A549 (cell line): ENCODE results near the gene PTPRE. TPM values are rescaled to one million over a fixed set of nuclear protein-coding genes. Genes with fewer than 3 reads are reported as not detected.
A peak's percentile ranks its signal among the peaks of the same experiment; 100 is the strongest.

ENCODE experiments used
- ATAC-seq, 2 experiments: fragments of 200-7000 bp in 1 of 2; fragments of >200 bp in 1 of 2; cut with Nextera tagmentation in 1 of 2; cut with Tn5 transposase in 1 of 2; 3 replicates each; pipeline versions ENCODE4 v1.8.0 to v1.9.1; 2018 to 2020; ENCODE audit warnings: mild to moderate bottlenecking in 1 of 2, moderate library complexity in 1 of 2
- CTCF ChIA-PET: fragments of 300-600 bp; sonication (Branson Sonifier 250); formaldehyde crosslinking; extraction: SDS; loops from one replicate; lab custom pipeline; 2021; ENCODE audit warnings: antibody characterized with exemption, inconsistent platforms; lab: Yijun Ruan, JAX
- POLR2A ChIA-PET: fragments of 350-600 bp; formaldehyde crosslinking; extraction: SDS; loops from one replicate; lab custom pipeline; 2021; ENCODE audit warnings: antibody characterized with exemption, inconsistent platforms; lab: Yijun Ruan, JAX
- DNase-seq, 2 experiments: peaks; one replicate each; pipeline versions ENCODE4 v3.0.0 to v3.0.0-alpha.2; 2011 to 2016; ENCODE audit warnings: low read depth in 1 of 2, low spot score in 1 of 2
- FAIRE-seq: peaks from 2 replicates; lab custom pipeline; 2011; peaks lifted over from hg19 to GRCh38; lab: Jason Lieb, UNC
- H3K27ac ChIP-seq, 2 experiments: fragments of >200 bp; sonication (Bioruptor Twin); formaldehyde crosslinking; 3 replicates each; pipeline ENCODE4 v1.5.1; 2016 to 2017
- H3K4me1 ChIP-seq: fragments of >200 bp; sonication (Bioruptor Twin); formaldehyde crosslinking; 3 replicates; pipeline ENCODE4 v1.6.1; 2016
- H3K4me2 ChIP-seq: fragments of >200 bp; sonication (Bioruptor Twin); formaldehyde crosslinking; 3 replicates; pipeline ENCODE4 v1.6.1; 2016
- H3K4me3 ChIP-seq: fragments of >200 bp; sonication (Bioruptor Twin); formaldehyde crosslinking; 3 replicates; pipeline ENCODE4 v1.5.1; 2016
- H3K9me3 ChIP-seq: fragments of >200 bp; sonication (Bioruptor Twin); formaldehyde crosslinking; 3 replicates; pipeline ENCODE4 v1.6.1; 2016
- CBX2 ChIP-seq: fragments of 200-600 bp; sonication (generic); IDR thresholded peaks from 2 replicates; pipeline ENCODE4 v1.6.1; 2016; ENCODE audit warnings: low read depth, mild to moderate bottlenecking, borderline replicate concordance
- CBX8 ChIP-seq: fragments of 200-600 bp; sonication (generic); IDR thresholded peaks from 2 replicates; pipeline ENCODE4 v1.6.1; 2016
- EHF ChIP-seq: fragments of 250-450 bp; sonication (Bioruptor Pico); IDR thresholded peaks from 2 replicates; pipeline ENCODE4 v1.5.0; 2020; ENCODE audit warnings: mild to moderate bottlenecking
- FOXS1 ChIP-seq: fragments of 250-450 bp; sonication (Bioruptor Pico); IDR thresholded peaks from 2 replicates; pipeline ENCODE4 v1.5.0; 2020; ENCODE audit warnings: mild to moderate bottlenecking, moderate library complexity
- JUN ChIP-seq, 2 experiments: fragments of >200 bp; sonication (Bioruptor Twin); formaldehyde crosslinking; IDR thresholded peaks; 2 replicates in 1 of 2; 3 replicates in 1 of 2; pipeline ENCODE4 v1.6.1; 2016 to 2017
- MAFK ChIP-seq: fragments of 450-650 bp; IDR thresholded peaks from 2 replicates; pipeline ENCODE4 v1.6.1; 2014; ENCODE audit not compliant: partially characterized antibody
- MYC ChIP-seq: IDR thresholded peaks from 2 replicates; pipeline ENCODE4 v1.6.1; 2012; ENCODE audit warnings: mild to moderate bottlenecking, inconsistent platforms, low read length, improper control_type of control experiment, borderline replicate concordance
- PHF8 ChIP-seq: fragments of 200-600 bp; sonication (generic); IDR thresholded peaks from 2 replicates; pipeline ENCODE4 v1.6.1; 2016; ENCODE audit warnings: low read depth, mild to moderate bottlenecking, antibody characterized with exemption, moderate library complexity, borderline replicate concordance
- RCOR1 ChIP-seq: fragments of 150-350 bp; IDR thresholded peaks from 2 replicates; pipeline ENCODE4 v1.6.1; 2014; ENCODE audit warnings: antibody characterized with exemption, low read length, low read depth
- TFCP2L1 ChIP-seq: fragments of 250-450 bp; sonication (Bioruptor Pico); IDR thresholded peaks from 2 replicates; pipeline ENCODE4 v1.5.0; 2021; ENCODE audit warnings: mild to moderate bottlenecking
- WGBS: methylation state at CpG from one replicate; pipeline ENCODE4 v1.1.6; 2017; ENCODE audit errors: missing lambda C conversion rate; 5-methylcytosine and 5-hydroxymethylcytosine counted together
- polyA plus RNA-seq, 4 experiments: library from polyadenylated mRNA; depleted of rRNA in 3 of 4; stranded (reverse); fragments of >200 nt; fragmentation: RNase III in 1 of 4; extraction: RNeasy Plus Mini Kit Qiagen cat#74134 plus additional on column Dnase treatment in 1 of 4; gene quantifications; 2 replicates in 3 of 4; 3 replicates in 1 of 4; pipeline ENCODE4 v1.2.3, GENCODE V29; 2011 to 2017
- TF ChIP-seq, protein P1 (sequence below): fragments of 250-450 bp; sonication (Bioruptor Pico); IDR thresholded peaks from 2 replicates; pipeline ENCODE4 v1.5.0; 2021; ENCODE audit warnings: mild to moderate bottlenecking, moderate library complexity, borderline replicate concordance
- TF ChIP-seq, protein P2 (sequence below): IDR thresholded peaks from 2 replicates; pipeline ENCODE4 v1.6.1; 2012
- TF ChIP-seq, protein P3 (sequence below): IDR thresholded peaks from 2 replicates; pipeline ENCODE4 v1.6.1; 2012; ENCODE audit warnings: low read depth, borderline replicate concordance
- TF ChIP-seq, protein P4 (sequence below): fragments of >200 bp; sonication (Bioruptor Twin); formaldehyde crosslinking; IDR thresholded peaks from 2 replicates; pipeline ENCODE4 v1.6.1; 2016
- TF ChIP-seq, protein P5 (sequence below): fragments of >200 bp; sonication (Bioruptor Twin); formaldehyde crosslinking; IDR thresholded peaks from 3 replicates; pipeline ENCODE4 v1.6.1; 2016
- TF ChIP-seq, protein P6 (sequence below): fragments of 200-600 bp; sonication (generic); IDR thresholded peaks from 2 replicates; pipeline ENCODE4 v1.6.1; 2016; ENCODE audit warnings: antibody characterized with exemption, mild to moderate bottlenecking, moderate library complexity
- TF ChIP-seq, protein P7 (sequence below): fragments of 450-650 bp; IDR thresholded peaks from 2 replicates; pipeline ENCODE4 v1.6.1; 2014; ENCODE audit warnings: antibody characterized with exemption
- TF ChIP-seq, protein P8 (sequence below): fragments of 250-450 bp; sonication (Bioruptor Pico); IDR thresholded peaks from 2 replicates; pipeline ENCODE4 v1.5.0; 2020; ENCODE audit warnings: low read depth, mild to moderate bottlenecking, moderate library complexity

Gene PTPRE
- polyA plus RNA-seq, 2 of the 4 experiments (the other 2 are of a cell fraction): 0.31 to 1.5 TPM

DNA sequence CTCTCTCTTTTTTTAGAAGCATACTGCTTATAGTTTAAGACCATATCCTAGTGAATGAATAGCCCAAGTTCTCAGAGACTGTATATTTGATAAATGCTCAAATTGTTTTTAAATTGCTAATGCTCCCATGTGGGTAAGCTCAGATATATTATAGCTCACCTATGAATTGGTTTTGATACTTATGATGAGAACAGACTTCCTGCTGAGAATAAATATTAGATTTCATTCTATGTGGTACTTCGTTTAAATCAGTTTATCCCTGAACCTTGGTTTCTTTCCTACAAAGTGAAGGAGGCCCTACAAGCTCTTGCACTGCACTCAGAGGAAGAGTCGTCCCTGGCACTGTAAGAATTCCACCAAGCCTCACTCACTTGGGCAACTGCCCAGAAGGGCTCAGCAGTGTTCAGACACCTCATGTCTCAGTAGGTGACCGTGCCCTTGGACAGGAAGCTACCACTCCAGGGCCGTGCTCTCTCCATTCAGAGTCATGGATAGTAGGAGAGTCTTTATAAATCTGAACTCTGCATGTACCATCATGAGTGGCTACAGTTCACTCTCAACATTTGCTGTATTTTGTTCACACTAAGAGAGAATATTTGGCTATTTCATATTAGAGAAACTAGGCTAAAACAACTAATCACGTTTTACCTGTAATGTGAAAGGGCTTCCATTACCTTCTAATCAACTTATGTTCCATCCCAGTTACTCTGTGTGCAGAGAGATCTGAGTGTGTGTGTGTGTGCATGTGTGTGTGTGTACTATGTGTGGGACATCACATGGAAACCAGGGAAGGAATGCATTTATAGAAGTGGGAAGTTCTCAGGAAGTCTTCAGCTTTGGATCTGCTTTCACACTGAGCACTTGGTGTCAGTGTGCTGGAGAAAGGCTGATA is 93.8 kb downstream of the PTPRE start:
- Histone ChIP-seq H3K4me2 (no peak overlapping the region), H3K9me3 (no peaks in the 10 kb centered on the region), H3K4me3 (no peak overlapping the region), H3K27ac (no peak overlapping the region), H3K4me1 (no peaks in the 10 kb centered on the region)
- 19% methylated on average over 5 of the region's 5 CpGs for WGBS
- no peak for FAIRE-seq
- no peak for TF ChIP-seq MAFK
- DNase-seq: no peak
- ChIA-PET POLR2A (no interaction called here), CTCF (interaction anchor here (0.9 to 5.1 kb wide), 5 partner anchors 9 to 94 kb away, joined by 3 to 25 read pairs (median 5); partner anchors contain the start of gene PTPRE)
- peak; percentile 27 to 57; a peak in 3 of 6 replicates for ATAC-seq

DNA sequence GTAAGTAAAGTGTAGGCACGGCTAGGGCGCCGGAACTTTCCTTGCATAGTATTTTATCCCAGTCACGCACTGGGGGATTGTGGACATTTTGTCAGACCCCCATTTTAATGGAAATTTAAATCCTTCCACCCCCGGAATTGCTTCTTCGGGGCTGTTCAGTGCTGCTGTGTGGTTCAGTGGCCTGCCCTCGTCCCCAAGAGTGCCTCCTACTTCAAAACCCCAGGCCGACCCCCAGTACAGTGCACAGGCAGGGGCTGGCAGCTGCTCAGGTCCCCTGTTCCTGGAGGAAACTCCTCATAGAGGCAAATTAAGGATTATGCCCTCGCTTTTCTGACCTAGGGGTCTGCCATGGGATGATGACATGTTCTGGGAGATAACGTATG is 94.5 kb downstream of the PTPRE start:
- H3K4me2 ChIP-seq: no peak overlapping the region
- no peaks in the 10 kb centered on the region for H3K4me1 ChIP-seq
- ChIA-PET CTCF (interaction anchor here (1.6 to 5.1 kb wide), 3 partner anchors 9 to 95 kb away, joined by 5 to 25 read pairs (median 21); partner anchors contain the start of gene PTPRE), POLR2A (no interaction called here)
- no peak overlapping the region for H3K27ac ChIP-seq
- no peak for TF ChIP-seq MYC
- TF ChIP-seq, protein P1, sequence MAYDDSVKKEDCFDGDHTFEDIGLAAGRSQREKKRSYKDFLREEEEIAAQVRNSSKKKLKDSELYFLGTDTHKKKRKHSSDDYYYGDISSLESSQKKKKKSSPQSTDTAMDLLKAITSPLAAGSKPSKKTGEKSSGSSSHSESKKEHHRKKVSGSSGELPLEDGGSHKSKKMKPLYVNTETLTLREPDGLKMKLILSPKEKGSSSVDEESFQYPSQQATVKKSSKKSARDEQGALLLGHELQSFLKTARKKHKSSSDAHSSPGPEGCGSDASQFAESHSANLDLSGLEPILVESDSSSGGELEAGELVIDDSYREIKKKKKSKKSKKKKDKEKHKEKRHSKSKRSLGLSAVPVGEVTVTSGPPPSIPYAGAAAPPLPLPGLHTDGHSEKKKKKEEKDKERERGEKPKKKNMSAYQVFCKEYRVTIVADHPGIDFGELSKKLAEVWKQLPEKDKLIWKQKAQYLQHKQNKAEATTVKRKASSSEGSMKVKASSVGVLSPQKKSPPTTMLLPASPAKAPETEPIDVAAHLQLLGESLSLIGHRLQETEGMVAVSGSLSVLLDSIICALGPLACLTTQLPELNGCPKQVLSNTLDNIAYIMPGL (CRISPR knock-in tag): no peak
- TF ChIP-seq CBX8: no peak
- TF ChIP-seq, protein P2, sequence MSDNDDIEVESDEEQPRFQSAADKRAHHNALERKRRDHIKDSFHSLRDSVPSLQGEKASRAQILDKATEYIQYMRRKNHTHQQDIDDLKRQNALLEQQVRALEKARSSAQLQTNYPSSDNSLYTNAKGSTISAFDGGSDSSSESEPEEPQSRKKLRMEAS: no peak
- TF ChIP-seq, protein P3, sequence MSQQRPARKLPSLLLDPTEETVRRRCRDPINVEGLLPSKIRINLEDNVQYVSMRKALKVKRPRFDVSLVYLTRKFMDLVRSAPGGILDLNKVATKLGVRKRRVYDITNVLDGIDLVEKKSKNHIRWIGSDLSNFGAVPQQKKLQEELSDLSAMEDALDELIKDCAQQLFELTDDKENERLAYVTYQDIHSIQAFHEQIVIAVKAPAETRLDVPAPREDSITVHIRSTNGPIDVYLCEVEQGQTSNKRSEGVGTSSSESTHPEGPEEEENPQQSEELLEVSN: no peak
- TF ChIP-seq CBX2: no peak
- no peak for TF ChIP-seq FOXS1 (CRISPR knock-in tag)
- TF ChIP-seq, protein P4, sequence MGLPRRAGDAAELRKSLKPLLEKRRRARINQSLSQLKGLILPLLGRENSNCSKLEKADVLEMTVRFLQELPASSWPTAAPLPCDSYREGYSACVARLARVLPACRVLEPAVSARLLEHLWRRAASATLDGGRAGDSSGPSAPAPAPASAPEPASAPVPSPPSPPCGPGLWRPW: no peak
- TF ChIP-seq, protein P5, sequence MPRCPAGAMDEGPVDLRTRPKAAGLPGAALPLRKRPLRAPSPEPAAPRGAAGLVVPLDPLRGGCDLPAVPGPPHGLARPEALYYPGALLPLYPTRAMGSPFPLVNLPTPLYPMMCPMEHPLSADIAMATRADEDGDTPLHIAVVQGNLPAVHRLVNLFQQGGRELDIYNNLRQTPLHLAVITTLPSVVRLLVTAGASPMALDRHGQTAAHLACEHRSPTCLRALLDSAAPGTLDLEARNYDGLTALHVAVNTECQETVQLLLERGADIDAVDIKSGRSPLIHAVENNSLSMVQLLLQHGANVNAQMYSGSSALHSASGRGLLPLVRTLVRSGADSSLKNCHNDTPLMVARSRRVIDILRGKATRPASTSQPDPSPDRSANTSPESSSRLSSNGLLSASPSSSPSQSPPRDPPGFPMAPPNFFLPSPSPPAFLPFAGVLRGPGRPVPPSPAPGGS: no peak
- no peak for TF ChIP-seq TFCP2L1 (CRISPR knock-in tag)
- TF ChIP-seq, protein P6, sequence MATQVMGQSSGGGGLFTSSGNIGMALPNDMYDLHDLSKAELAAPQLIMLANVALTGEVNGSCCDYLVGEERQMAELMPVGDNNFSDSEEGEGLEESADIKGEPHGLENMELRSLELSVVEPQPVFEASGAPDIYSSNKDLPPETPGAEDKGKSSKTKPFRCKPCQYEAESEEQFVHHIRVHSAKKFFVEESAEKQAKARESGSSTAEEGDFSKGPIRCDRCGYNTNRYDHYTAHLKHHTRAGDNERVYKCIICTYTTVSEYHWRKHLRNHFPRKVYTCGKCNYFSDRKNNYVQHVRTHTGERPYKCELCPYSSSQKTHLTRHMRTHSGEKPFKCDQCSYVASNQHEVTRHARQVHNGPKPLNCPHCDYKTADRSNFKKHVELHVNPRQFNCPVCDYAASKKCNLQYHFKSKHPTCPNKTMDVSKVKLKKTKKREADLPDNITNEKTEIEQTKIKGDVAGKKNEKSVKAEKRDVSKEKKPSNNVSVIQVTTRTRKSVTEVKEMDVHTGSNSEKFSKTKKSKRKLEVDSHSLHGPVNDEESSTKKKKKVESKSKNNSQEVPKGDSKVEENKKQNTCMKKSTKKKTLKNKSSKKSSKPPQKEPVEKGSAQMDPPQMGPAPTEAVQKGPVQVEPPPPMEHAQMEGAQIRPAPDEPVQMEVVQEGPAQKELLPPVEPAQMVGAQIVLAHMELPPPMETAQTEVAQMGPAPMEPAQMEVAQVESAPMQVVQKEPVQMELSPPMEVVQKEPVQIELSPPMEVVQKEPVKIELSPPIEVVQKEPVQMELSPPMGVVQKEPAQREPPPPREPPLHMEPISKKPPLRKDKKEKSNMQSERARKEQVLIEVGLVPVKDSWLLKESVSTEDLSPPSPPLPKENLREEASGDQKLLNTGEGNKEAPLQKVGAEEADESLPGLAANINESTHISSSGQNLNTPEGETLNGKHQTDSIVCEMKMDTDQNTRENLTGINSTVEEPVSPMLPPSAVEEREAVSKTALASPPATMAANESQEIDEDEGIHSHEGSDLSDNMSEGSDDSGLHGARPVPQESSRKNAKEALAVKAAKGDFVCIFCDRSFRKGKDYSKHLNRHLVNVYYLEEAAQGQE: no peak
- no peak for TF ChIP-seq RCOR1
- TF ChIP-seq, protein P7, sequence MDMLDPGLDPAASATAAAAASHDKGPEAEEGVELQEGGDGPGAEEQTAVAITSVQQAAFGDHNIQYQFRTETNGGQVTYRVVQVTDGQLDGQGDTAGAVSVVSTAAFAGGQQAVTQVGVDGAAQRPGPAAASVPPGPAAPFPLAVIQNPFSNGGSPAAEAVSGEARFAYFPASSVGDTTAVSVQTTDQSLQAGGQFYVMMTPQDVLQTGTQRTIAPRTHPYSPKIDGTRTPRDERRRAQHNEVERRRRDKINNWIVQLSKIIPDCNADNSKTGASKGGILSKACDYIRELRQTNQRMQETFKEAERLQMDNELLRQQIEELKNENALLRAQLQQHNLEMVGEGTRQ: no peak
- no peak for TF ChIP-seq PHF8
- TF ChIP-seq, protein P8, sequence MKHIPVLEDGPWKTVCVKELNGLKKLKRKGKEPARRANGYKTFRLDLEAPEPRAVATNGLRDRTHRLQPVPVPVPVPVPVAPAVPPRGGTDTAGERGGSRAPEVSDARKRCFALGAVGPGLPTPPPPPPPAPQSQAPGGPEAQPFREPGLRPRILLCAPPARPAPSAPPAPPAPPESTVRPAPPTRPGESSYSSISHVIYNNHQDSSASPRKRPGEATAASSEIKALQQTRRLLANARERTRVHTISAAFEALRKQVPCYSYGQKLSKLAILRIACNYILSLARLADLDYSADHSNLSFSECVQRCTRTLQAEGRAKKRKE (CRISPR knock-in tag): no peak
- no peak for TF ChIP-seq JUN (IDR thresholded peaks at IDR 0.05)
- no peak for TF ChIP-seq EHF (CRISPR knock-in tag)
- no peak overlapping the region for H3K4me3 ChIP-seq
- WGBS: 57% methylated on average over 10 of the region's 10 CpGs
- H3K9me3 ChIP-seq: no peaks in the 10 kb centered on the region
- DNase-seq (no peak), FAIRE-seq (no peak), ATAC-seq (no peak; a peak in 1 of 6 replicates)
